CD8-positive, alpha-beta memory T cell (primary cell): ENCODE data around the gene PPME1. TPM values are rescaled to one million over a fixed set of nuclear protein-coding genes. Genes with fewer than 3 reads are reported as not detected.
A peak's percentile ranks its signal among the peaks of the same experiment; 100 is the strongest.
"Not testable (repeated sequence)": the region's sequence is repeated elsewhere in the genome, so short reads cannot be mapped to it uniquely, and the experiment has no call there.

Experiments used
- CTCF ChIA-PET: fragments of 350-600 bp; sonication (Branson Sonifier 250); formaldehyde crosslinking; loops from one replicate; lab custom pipeline; 2021; ENCODE audit warnings: antibody characterized with exemption; lab: Charles Lee
- POLR2A ChIA-PET: fragments of 350-600 bp; sonication (Branson Sonifier 250); formaldehyde crosslinking; loops from one replicate; lab custom pipeline; 2021; ENCODE audit warnings: antibody characterized with exemption; lab: Charles Lee
- DNase-seq, 5 donors: peaks; one replicate each; pipeline versions ENCODE4 v3.0.0 to v3.0.0-alpha.2; 2020 to 2022; ENCODE audit warnings: mixed read lengths in 1 of 5
- H3K27ac ChIP-seq: one replicate; pipeline ENCODE4 v1.7.0; 2013; ENCODE audit warnings: low read depth, mild to moderate bottlenecking, low read length, moderate library complexity
- H3K27me3 ChIP-seq: 2 replicates; pipeline ENCODE4 v1.7.0; 2013; ENCODE audit warnings: low read length, mild to moderate bottlenecking; ENCODE audit not compliant: insufficient read depth, poor library complexity, severe bottlenecking
- H3K36me3 ChIP-seq: 2 replicates; pipeline ENCODE4 v1.7.0; 2013; ENCODE audit warnings: mild to moderate bottlenecking, low read length, moderate library complexity; ENCODE audit not compliant: insufficient read depth
- H3K4me1 ChIP-seq: 2 replicates; pipeline ENCODE4 v1.7.0; 2013; ENCODE audit warnings: mild to moderate bottlenecking, low read length, moderate library complexity; ENCODE audit not compliant: insufficient read depth
- H3K4me3 ChIP-seq: 2 replicates; pipeline ENCODE4 v1.7.0; 2013; ENCODE audit warnings: mild to moderate bottlenecking, low read length
- H3K9me3 ChIP-seq: 2 replicates; pipeline ENCODE4 v1.7.0; 2013; ENCODE audit warnings: mild to moderate bottlenecking, low read length
- H3K27ac Mint-ChIP-seq, 8 donors: one replicate each; pipeline ENCODE4 v1.8.0; 2020 to 2021; ENCODE audit warnings: mixed read lengths in 8 of 8, mild to moderate bottlenecking in 6 of 8, inconsistent platforms in 3 of 8, moderate library complexity in 3 of 8
- H3K27me3 Mint-ChIP-seq, 2 donors: one replicate each; pipeline ENCODE4 v1.8.0; 2020 to 2021; ENCODE audit warnings: mixed read lengths in 2 of 2, mild to moderate bottlenecking in 1 of 2, moderate library complexity in 1 of 2
- H3K36me3 Mint-ChIP-seq, 3 donors: one replicate each; pipeline ENCODE4 v1.8.0; 2020 to 2021; ENCODE audit warnings: mixed read lengths in 3 of 3, inconsistent platforms in 1 of 3, mild to moderate bottlenecking in 1 of 3
- H3K4me1 Mint-ChIP-seq, 3 donors: one replicate each; pipeline ENCODE4 v1.8.0; 2020 to 2021; ENCODE audit warnings: mixed read lengths in 3 of 3, inconsistent platforms in 1 of 3, mild to moderate bottlenecking in 1 of 3
- H3K4me3 Mint-ChIP-seq, 7 donors: one replicate each; pipeline ENCODE4 v1.8.0; 2020 to 2021; ENCODE audit warnings: mixed read lengths in 7 of 7, mild to moderate bottlenecking in 6 of 7, moderate library complexity in 4 of 7, inconsistent platforms in 2 of 7
- H3K9me3 Mint-ChIP-seq, 5 donors: one replicate each; pipeline ENCODE4 v1.8.0; 2020 to 2022; ENCODE audit warnings: mixed read lengths in 5 of 5, mild to moderate bottlenecking in 3 of 5, moderate library complexity in 2 of 5, inconsistent platforms in 1 of 5
- polyA plus RNA-seq: library from polyadenylated mRNA; unstranded; fragments of 300-500 nt; fragmentation: Illumina TruSeq; gene quantifications from one replicate; pipeline ENCODE4 v1.2.3, GENCODE V29; 2021
- total RNA-seq, 2 experiments: library from RNA; stranded (reverse); gene quantifications; one replicate each; pipeline ENCODE4 v1.2.3, GENCODE V29; 2021

PPME1 gene, protein sequence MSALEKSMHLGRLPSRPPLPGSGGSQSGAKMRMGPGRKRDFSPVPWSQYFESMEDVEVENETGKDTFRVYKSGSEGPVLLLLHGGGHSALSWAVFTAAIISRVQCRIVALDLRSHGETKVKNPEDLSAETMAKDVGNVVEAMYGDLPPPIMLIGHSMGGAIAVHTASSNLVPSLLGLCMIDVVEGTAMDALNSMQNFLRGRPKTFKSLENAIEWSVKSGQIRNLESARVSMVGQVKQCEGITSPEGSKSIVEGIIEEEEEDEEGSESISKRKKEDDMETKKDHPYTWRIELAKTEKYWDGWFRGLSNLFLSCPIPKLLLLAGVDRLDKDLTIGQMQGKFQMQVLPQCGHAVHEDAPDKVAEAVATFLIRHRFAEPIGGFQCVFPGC
- 10 to 100 TPM; 33.0 to 42.0 TPM for total RNA-seq
- polyA plus RNA-seq, result 20.9 TPM

DNA sequence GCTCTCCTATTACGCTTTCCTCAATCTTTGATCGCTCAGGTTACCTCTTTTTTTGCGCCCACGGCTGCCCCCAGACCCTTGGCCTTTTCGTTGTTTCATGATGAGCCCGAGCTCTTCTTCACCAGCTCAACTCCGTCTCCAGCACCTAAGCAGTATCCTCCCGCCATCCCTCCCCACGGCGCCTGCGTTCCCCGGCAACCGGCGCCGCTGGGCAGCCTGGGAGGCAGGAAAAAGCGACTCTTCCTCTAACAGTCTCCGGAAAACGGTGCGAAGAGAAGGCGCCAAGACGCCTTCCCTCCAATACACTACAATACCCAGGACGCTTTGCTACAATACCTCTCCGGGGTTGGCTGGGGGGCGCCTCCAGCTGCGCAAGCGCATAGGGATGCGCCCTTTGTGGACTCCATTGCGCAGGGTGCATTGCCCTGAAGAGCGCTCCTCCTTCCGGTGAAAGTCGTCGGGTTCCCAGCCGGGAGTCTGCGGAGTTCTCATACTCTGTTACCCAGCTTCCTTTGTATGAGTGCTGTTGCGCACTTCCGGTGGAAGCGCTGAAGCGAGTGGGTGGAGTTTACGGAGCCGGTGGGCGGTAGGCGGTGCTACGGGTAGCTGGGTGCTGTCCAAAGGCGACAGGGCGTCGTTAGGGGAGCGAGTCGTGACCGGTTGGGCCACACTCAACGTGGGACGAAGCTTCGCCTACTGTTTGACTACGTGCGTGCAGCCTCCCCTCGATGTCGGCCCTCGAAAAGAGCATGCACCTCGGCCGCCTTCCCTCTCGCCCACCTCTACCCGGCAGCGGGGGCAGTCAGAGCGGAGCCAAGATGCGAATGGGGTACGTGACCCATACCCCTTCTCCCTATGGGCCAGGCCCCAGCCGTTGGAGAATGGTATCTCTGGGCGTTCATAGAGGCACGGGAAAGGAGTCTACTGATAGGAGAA lies at the start of gene PPME1, which contains the start of gene C2CD3:
TSS of gene PPME1 (plus strand) at position 596 of the 936 bp plus-strand sequence. CDS start at position 729, 133 bp downstream.
TSS of gene C2CD3 (minus strand) at position 309 of the 936 bp plus-strand sequence. CDS start at position 99, 210 bp downstream.
- Mint-ChIP-seq H3K9me3 (no peaks in the 10 kb centered on the region), H3K27ac (no peak within 1 kb of the TSS), H3K4me1 (peaks cover 10 to 28% (median 20%) of the 10 kb centered on the region in 3 donors), H3K27me3 (no peaks in the 10 kb centered on the region), H3K36me3 (peaks cover 0 to 31% (median 11%) of the 10 kb centered on the region in 3 donors), H3K4me3 (no peak within 1 kb of the TSS)
- H3K9me3 ChIP-seq, result no peaks in the 10 kb centered on the region
- CTCF ChIA-PET, result interaction anchor here (1.1 to 2.1 kb wide), 2 partner anchors 201 to 207 kb away, joined by 4 to 5 read pairs; no protein-coding TSS in a partner anchor
- H3K4me3 ChIP-seq, result peak within 1 kb of the TSS; percentile 83
- H3K27me3 ChIP-seq, result no peaks in the 10 kb centered on the region
- POLR2A ChIA-PET, result interaction anchor here (0.6 to 1.5 kb wide), 9 partner anchors 51 to 1941 kb away, joined by 3 to 9 read pairs (median 4); partner anchors contain the start of genes LIPT2 and UCP2
- H3K36me3 ChIP-seq, result peaks cover 11% of the 10 kb centered on the region
- peak; percentile 93 to 99 (median 98) for DNase-seq
- peak within 1 kb of the TSS; percentile 88 for H3K27ac ChIP-seq
- peaks cover 33% of the 10 kb centered on the region for H3K4me1 ChIP-seq

DNA sequence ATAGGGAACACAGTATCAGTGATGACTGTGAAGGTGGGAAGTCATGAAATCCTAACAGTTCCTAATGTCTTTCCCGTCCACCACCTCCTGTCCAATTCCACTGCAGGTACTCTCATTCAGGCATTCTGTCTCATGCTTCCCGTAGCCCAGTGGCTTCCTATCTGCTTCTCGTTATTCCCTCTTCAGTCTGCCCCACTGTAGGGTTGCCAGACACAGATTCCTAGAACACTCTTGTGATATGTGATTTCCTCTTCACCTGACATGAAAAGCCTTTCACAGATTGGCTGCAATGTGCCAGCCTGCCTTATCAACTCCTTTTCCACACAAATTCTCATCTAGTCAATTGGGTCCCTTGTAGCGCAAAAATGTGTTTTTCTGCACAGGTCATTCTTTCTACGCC lies 49.3 kb upstream of the PPME1 start:
- Mint-ChIP-seq H3K9me3 (no peaks in the 10 kb centered on the region), H3K27me3 (no peaks in the 10 kb centered on the region), H3K36me3 (peaks cover 19 to 36% (median 21%) of the 10 kb centered on the region in 3 donors), H3K27ac (peak overlapping the region in 1 of 8 donors; percentile 40), H3K4me1 (no peaks in the 10 kb centered on the region), H3K4me3 (no peak overlapping the region)
- ChIA-PET CTCF (no interaction called here), POLR2A (no interaction called here)
- Histone ChIP-seq H3K27ac (no peak overlapping the region), H3K36me3 (no peaks in the 10 kb centered on the region), H3K4me1 (no peaks in the 10 kb centered on the region), H3K9me3 (no peaks in the 10 kb centered on the region), H3K27me3 (no peaks in the 10 kb centered on the region), H3K4me3 (no peak overlapping the region)
- no peak for DNase-seq

DNA sequence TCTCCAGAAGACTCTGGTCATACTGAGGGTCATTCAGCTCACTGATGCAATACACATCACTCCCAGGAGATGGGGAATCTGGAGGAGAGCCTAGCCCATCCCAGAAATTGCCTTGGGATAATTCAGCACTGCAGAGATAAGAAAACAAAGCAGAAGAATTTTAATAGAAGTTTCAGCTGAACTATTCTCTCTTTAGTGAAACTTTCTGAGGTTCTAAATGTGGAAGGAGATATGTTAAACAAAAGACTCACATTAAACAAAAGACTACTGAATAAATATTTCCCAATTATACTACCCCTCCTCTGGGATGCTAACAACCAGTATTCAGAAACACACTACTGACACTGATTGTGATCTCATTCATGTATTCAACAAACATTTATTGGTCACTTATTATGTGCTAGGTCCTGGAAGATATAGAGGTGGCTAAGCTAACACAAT lies 48.1 kb upstream of the PPME1 start:
- Histone ChIP-seq H3K4me3 (no peak overlapping the region), H3K4me1 (no peaks in the 10 kb centered on the region), H3K27me3 (no peaks in the 10 kb centered on the region), H3K36me3 (no peaks in the 10 kb centered on the region), H3K9me3 (no peaks in the 10 kb centered on the region), H3K27ac (no peak overlapping the region)
- POLR2A ChIA-PET, result no interaction called here
- peak overlapping the region in 2 of 8 donors; percentile 13 to 30 for H3K27ac Mint-ChIP-seq
- DNase-seq, result no peak
- CTCF ChIA-PET, result no interaction called here
- no peak overlapping the region for H3K4me3 Mint-ChIP-seq
- no peaks in the 10 kb centered on the region for H3K9me3 Mint-ChIP-seq
- H3K36me3 Mint-ChIP-seq, result peaks cover 18 to 28% (median 19%) of the 10 kb centered on the region in 3 donors
- no peaks in the 10 kb centered on the region for H3K27me3 Mint-ChIP-seq
- H3K4me1 Mint-ChIP-seq, result no peaks in the 10 kb centered on the region

DNA sequence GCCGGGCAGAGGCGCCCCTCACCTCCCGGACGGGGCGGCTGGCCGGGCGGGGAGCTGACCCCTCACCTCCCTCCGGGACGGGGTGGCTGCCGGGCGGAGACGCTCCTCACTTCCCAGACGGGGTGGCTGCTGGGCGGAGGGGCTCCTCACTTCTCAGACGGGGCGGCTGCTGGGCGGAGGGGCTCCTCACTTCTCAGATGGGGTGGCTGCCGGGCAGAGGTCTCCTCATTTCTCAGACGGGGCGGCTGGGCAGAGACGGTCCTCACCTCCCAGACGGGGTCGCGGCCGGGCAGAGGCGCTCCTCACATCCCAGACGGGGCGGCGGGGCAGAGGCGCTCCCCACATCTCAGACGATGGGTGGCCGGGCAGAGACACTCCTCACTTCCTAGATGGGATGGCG lies 42.0 kb upstream of the PPME1 start:
- peaks cover 15% of the 10 kb centered on the region for H3K36me3 ChIP-seq
- H3K27me3 ChIP-seq, POLR2A ChIA-PET, H3K27ac ChIP-seq, CTCF ChIA-PET, H3K4me3 Mint-ChIP-seq, DNase-seq, H3K9me3 ChIP-seq, H3K27ac Mint-ChIP-seq, H3K4me1 ChIP-seq, H3K9me3 Mint-ChIP-seq, H3K4me3 ChIP-seq, H3K27me3 Mint-ChIP-seq, H3K4me1 Mint-ChIP-seq: not testable (repeated sequence)
- peaks cover 16 to 40% (median 22%) of the 10 kb centered on the region in 3 donors for H3K36me3 Mint-ChIP-seq

DNA sequence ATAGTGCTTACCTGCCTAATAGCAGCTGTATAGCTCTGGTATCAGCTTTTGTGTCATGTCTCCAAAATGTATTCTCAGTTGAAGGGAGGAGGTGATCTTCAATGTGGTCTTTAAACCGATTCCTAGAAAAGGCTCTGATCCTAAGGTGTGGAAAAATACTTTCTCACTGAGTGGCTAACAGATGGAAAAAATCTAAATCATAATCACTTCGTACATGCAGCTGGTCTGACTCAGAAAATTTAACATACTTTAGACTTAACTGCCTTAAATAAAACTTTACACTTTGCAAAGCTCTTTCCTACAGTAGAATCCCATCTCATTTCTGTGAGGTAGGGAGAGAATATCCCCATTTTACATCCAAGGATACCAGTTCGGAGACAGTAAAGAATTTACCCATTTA lies 38.3 kb upstream of the PPME1 start:
- Histone ChIP-seq H3K9me3 (no peaks in the 10 kb centered on the region), H3K27ac (no peak overlapping the region), H3K36me3 (peaks cover 15% of the 10 kb centered on the region), H3K4me1 (no peaks in the 10 kb centered on the region), H3K27me3 (no peaks in the 10 kb centered on the region), H3K4me3 (no peak overlapping the region)
- Mint-ChIP-seq H3K27ac (no peak overlapping the region), H3K4me3 (no peak overlapping the region), H3K4me1 (no peaks in the 10 kb centered on the region), H3K9me3 (no peaks in the 10 kb centered on the region), H3K36me3 (peaks cover 19 to 63% (median 22%) of the 10 kb centered on the region in 3 donors), H3K27me3 (no peaks in the 10 kb centered on the region)
- no peak for DNase-seq
- POLR2A ChIA-PET, result no interaction called here
- CTCF ChIA-PET, result no interaction called here

DNA sequence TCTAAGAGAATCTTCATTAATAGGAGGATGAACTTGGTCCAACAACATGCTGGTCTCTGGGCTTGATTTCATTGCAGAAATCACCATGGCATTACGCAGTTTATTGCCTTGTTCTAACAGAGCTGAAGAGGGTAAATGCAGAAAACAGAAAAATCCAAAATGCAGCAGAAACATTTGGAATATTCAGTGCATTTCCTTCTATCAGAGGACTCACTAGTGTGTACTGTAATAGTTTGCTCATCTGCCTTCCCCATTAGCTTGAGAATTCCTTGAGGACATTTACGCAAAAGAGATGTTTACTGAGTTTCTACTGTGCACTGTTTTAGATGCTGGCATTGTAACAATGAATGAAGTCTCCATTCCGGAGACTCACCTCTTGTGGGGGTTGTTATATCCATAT lies 37.7 kb upstream of the PPME1 start:
- POLR2A ChIA-PET, result no interaction called here

DNA sequence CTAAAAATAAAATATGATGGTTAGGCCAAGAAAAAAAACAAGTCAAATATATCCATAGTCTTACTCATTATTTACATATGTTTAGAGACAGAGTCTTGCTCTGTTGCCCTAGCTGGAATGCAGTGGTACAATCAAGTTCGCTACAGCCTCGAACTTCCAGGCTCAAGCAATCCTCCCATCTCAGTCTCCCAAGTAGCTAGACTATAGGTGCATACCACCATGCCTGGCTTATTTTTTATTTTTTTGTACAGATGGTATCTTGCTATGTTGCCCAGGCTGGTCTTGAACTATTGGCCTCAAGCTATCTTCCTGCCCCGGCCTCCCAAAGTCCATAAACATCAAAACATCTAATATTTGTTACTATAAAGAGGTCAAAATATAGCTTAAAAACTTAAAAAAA lies 36.4 kb upstream of the PPME1 start:
- no peaks in the 10 kb centered on the region for H3K27me3 Mint-ChIP-seq
- H3K4me1 Mint-ChIP-seq, result no peaks in the 10 kb centered on the region
- Histone ChIP-seq H3K4me1 (no peaks in the 10 kb centered on the region), H3K27ac (no peak overlapping the region), H3K4me3 (no peak overlapping the region), H3K36me3 (peaks cover 29% of the 10 kb centered on the region), H3K9me3 (no peaks in the 10 kb centered on the region), H3K27me3 (no peaks in the 10 kb centered on the region)
- H3K9me3 Mint-ChIP-seq, result no peaks in the 10 kb centered on the region
- ChIA-PET CTCF (interaction anchor here (1.0 to 1.3 kb wide), 2 partner anchors 13 to 156 kb away, joined by 3 read pairs; no protein-coding TSS in a partner anchor), POLR2A (no interaction called here)
- H3K36me3 Mint-ChIP-seq, result peaks cover 22 to 79% (median 29%) of the 10 kb centered on the region in 3 donors
- no peak for DNase-seq
- H3K4me3 Mint-ChIP-seq, result no peak overlapping the region
- peak overlapping the region in 1 of 8 donors; percentile 60 for H3K27ac Mint-ChIP-seq

More for the DNA sequence above, 37.7 kb upstream of the PPME1 start:
- H3K9me3 Mint-ChIP-seq, result no peaks in the 10 kb centered on the region
- Histone ChIP-seq H3K9me3 (no peaks in the 10 kb centered on the region), H3K27me3 (no peaks in the 10 kb centered on the region), H3K27ac (no peak overlapping the region), H3K36me3 (peaks cover 20% of the 10 kb centered on the region), H3K4me1 (no peaks in the 10 kb centered on the region), H3K4me3 (no peak overlapping the region)
- no peak for DNase-seq
- H3K27ac Mint-ChIP-seq, result no peak overlapping the region
- H3K36me3 Mint-ChIP-seq, result peaks cover 22 to 68% (median 25%) of the 10 kb centered on the region in 3 donors
- CTCF ChIA-PET, result no interaction called here
- H3K4me3 Mint-ChIP-seq, result no peak overlapping the region
- no peaks in the 10 kb centered on the region for H3K27me3 Mint-ChIP-seq
- H3K4me1 Mint-ChIP-seq, result no peaks in the 10 kb centered on the region
